Activated CD4-positive, alpha-beta T cell treated with anti-CD3 and anti-CD28 coated beads, Interleukin-2, amount 50 U/mL, for 48 hours (primary cell): ENCODE data around the gene NPAP1.
"Not testable (repeated sequence)": the region's sequence is repeated elsewhere in the genome, so short reads cannot be mapped to it uniquely, and the experiment has no call there.

Experiments used
- DNase-seq, 2 experiments: peaks; one replicate each; pipeline ENCODE4 v3.0.0-alpha.2; 2020

Gene NPAP1

GRCh38 chr15:24675332-24676144 is at the start of gene NPAP1:
Gene NPAP1 (plus strand): TSS chr15:24675775. CDS start chr15:24675868, 93 bp downstream.
- no peak for DNase-seq

- no peak for DNase-seq
These were observed 48.1 kb upstream of the NPAP1 start for GRCh38 chr15:24627443-24627842.

GRCh38 chr15:24633082-24633481 is 42.5 kb upstream of the NPAP1 start:
- no peak for DNase-seq

- DNase-seq: not testable (repeated sequence)
These were observed 36.2 kb upstream of the NPAP1 start for GRCh38 chr15:24639412-24639811.

- DNase-seq: no peak
These were observed 29.9 kb upstream of the NPAP1 start for GRCh38 chr15:24645627-24646026.

- no peak for DNase-seq
These were observed 16.0 kb upstream of the NPAP1 start for GRCh38 chr15:24659622-24660021.

- DNase-seq: no peak
These were observed 12.6 kb upstream of the NPAP1 start for GRCh38 chr15:24662991-24663390.

GRCh38 chr15:24676431-24676830 is 856 bp downstream of the NPAP1 start:
- no peak for DNase-seq

- DNase-seq: no peak
These were observed 2.9 kb downstream of the NPAP1 start for GRCh38 chr15:24678485-24678884.

GRCh38 chr15:24682002-24682401 is 6.4 kb downstream of the NPAP1 start:
- no peak for DNase-seq

- not testable (repeated sequence) for DNase-seq
These were observed 7.3 kb downstream of the NPAP1 start for GRCh38 chr15:24682905-24683304.

- DNase-seq: no peak
These were observed 8.2 kb downstream of the NPAP1 start for GRCh38 chr15:24683736-24684135.

GRCh38 chr15:24684313-24684712 is 8.7 kb downstream of the NPAP1 start:
- no peak for DNase-seq

GRCh38 chr15:24696201-24696600 is 20.6 kb downstream of the NPAP1 start:
- no peak for DNase-seq

- no peak for DNase-seq
These were observed 21.3 kb downstream of the NPAP1 start for GRCh38 chr15:24696842-24697241.

GRCh38 chr15:24718289-24719082 is 42.9 kb downstream of the NPAP1 start:
- DNase-seq: no peak

- no peak for DNase-seq
These were observed 54.2 kb downstream of the NPAP1 start for GRCh38 chr15:24729760-24730159.
